ENCODE measurements around the gene RAD9A. TPM values are rescaled to one million over a fixed set of nuclear protein-coding genes. Genes with fewer than 3 reads are reported as not detected.

RAD9A gene
- total RNA-seq, 1 experiment from 2014 or later = 55.1 TPM

- CTCF ChIA-PET = interaction anchor here (0.8 to 17.9 kb wide), 4 partner anchors 9 to 44 kb away, joined by 3 to 775 read pairs (median 28); partner anchors contain the start of genes CLCF1 and PPP1CA
Measured at GRCh38 chr11:67357831-67358670, 33.7 kb upstream of the RAD9A start.

GRCh38 chr11:67364169-67364568 lies 27.6 kb upstream of the RAD9A start:
- H3K9me3 ChIP-seq = no peaks in the 10 kb centered on the region
- no peak for TF ChIP-seq CTCF (IDR thresholded peaks at IDR 0.05; ENCODE audit: insufficient read depth in 1 of 2, low read depth in 1 of 2, low read length in 1 of 2, severe bottlenecking in 1 of 2, unreplicated experiment in 1 of 2)
- ChIA-PET POLR2A (interaction anchor here (0.6 kb wide), 1 partner anchor 27 kb away, joined by 3 read pairs; the partner anchor contains the start of gene RAD9A), CTCF (interaction anchor here (1.5 to 17.9 kb wide), 2 partner anchors 13 to 15 kb away, joined by 5 to 775 read pairs; partner anchors contain the start of gene CLCF1)
- no peak overlapping the region for H3K4me3 ChIP-seq (ENCODE audit: low read depth, low read length)
- H3K27ac Mint-ChIP-seq (ENCODE audit: unreplicated experiment) = no peak overlapping the region
- no peak for DNase-seq
- H3K9me3 Mint-ChIP-seq (ENCODE audit: unreplicated experiment) = no peaks in the 10 kb centered on the region
- no peaks in the 10 kb centered on the region for H3K27me3 Mint-ChIP-seq (ENCODE audit: insufficient read depth, unreplicated experiment)
- no TSS peak for BruUV-seq (replicated peaks)
- intact Hi-C loops (cut with micrococcal nuclease; ENCODE audit: unreplicated experiment) = no loop called here
- no peaks in the 10 kb centered on the region for H3K4me1 ChIP-seq
- H3K36me3 ChIP-seq (ENCODE audit: control insufficient read depth, insufficient read depth, low read length) = no peaks in the 10 kb centered on the region
- H3K4me3 Mint-ChIP-seq (ENCODE audit: unreplicated experiment) = no peak overlapping the region
- no peaks in the 10 kb centered on the region for H3K27me3 ChIP-seq (replicated peaks; ENCODE audit: control insufficient read depth, insufficient read depth, low read length)
- H3K36me3 Mint-ChIP-seq (ENCODE audit: insufficient read depth, unreplicated experiment) = no peaks in the 10 kb centered on the region
- H3K4me1 Mint-ChIP-seq (ENCODE audit: low read depth, unreplicated experiment) = no peaks in the 10 kb centered on the region

More at GRCh38 chr11:67357831-67358670, 33.7 kb upstream of the RAD9A start:
- H3K9me3 Mint-ChIP-seq (ENCODE audit: unreplicated experiment) = no peaks in the 10 kb centered on the region
- no peaks in the 10 kb centered on the region for H3K36me3 ChIP-seq (ENCODE audit: control insufficient read depth, insufficient read depth, low read length)
- no peak overlapping the region for H3K4me3 ChIP-seq (ENCODE audit: low read depth, low read length)
- no peak overlapping the region for H3K4me3 Mint-ChIP-seq (ENCODE audit: unreplicated experiment)
- BruUV-seq (replicated peaks) = no TSS peak
- H3K4me1 Mint-ChIP-seq (ENCODE audit: low read depth, unreplicated experiment) = peaks cover 14% of the 10 kb centered on the region
- H3K27me3 Mint-ChIP-seq (ENCODE audit: insufficient read depth, unreplicated experiment) = no peaks in the 10 kb centered on the region
- H3K9me3 ChIP-seq = no peaks in the 10 kb centered on the region
- no peak for DNase-seq
- H3K4me1 ChIP-seq = peaks cover 36% of the 10 kb centered on the region
- H3K27me3 ChIP-seq (replicated peaks; ENCODE audit: control insufficient read depth, insufficient read depth, low read length) = no peaks in the 10 kb centered on the region
- intact Hi-C loops (cut with micrococcal nuclease; ENCODE audit: unreplicated experiment) = loop anchor here (1.0 kb wide), 2 partner anchors 16 to 24 kb away; no protein-coding TSS in a partner anchor
- POLR2A ChIA-PET = no interaction called here
- H3K27ac Mint-ChIP-seq (ENCODE audit: unreplicated experiment) = no peak overlapping the region
- TF ChIP-seq CTCF (IDR thresholded peaks at IDR 0.05; ENCODE audit: insufficient read depth in 1 of 2, low read depth in 1 of 2, low read length in 1 of 2, severe bottlenecking in 1 of 2, unreplicated experiment in 1 of 2) = no peak
- peaks cover 14% of the 10 kb centered on the region for H3K36me3 Mint-ChIP-seq (ENCODE audit: insufficient read depth, unreplicated experiment)

GRCh38 chr11:67364783-67365722 lies 26.7 kb upstream of the RAD9A start:
- Histone ChIP-seq H3K4me3 (ENCODE audit: low read depth, low read length) (no peak overlapping the region), H3K36me3 (ENCODE audit: control insufficient read depth, insufficient read depth, low read length) (no peaks in the 10 kb centered on the region), H3K4me1 (no peaks in the 10 kb centered on the region), H3K27me3 (replicated peaks; ENCODE audit: control insufficient read depth, insufficient read depth, low read length) (no peaks in the 10 kb centered on the region), H3K9me3 (no peaks in the 10 kb centered on the region)
- no peaks in the 10 kb centered on the region for H3K9me3 Mint-ChIP-seq (ENCODE audit: unreplicated experiment)
- intact Hi-C loops (cut with micrococcal nuclease; ENCODE audit: unreplicated experiment) = no loop called here
- no TSS peak for BruUV-seq (replicated peaks)
- no peaks in the 10 kb centered on the region for H3K27me3 Mint-ChIP-seq (ENCODE audit: insufficient read depth, unreplicated experiment)
- TF ChIP-seq CTCF (IDR thresholded peaks at IDR 0.05; ENCODE audit: insufficient read depth in 1 of 2, low read depth in 1 of 2, low read length in 1 of 2, severe bottlenecking in 1 of 2, unreplicated experiment in 1 of 2) = no peak
- no peaks in the 10 kb centered on the region for H3K36me3 Mint-ChIP-seq (ENCODE audit: insufficient read depth, unreplicated experiment)
- H3K4me1 Mint-ChIP-seq (ENCODE audit: low read depth, unreplicated experiment) = no peaks in the 10 kb centered on the region
- peak overlapping the region; percentile 13 for H3K27ac Mint-ChIP-seq (ENCODE audit: unreplicated experiment)
- DNase-seq = no peak
- ChIA-PET POLR2A (interaction anchor here (0.6 kb wide), 1 partner anchor 26 kb away, joined by 3 read pairs; the partner anchor contains the start of gene RAD9A), CTCF (interaction anchor here (0.6 to 17.9 kb wide), 3 partner anchors 14 to 38 kb away, joined by 4 to 775 read pairs (median 5); partner anchors contain the start of gene CLCF1)
- no peak overlapping the region for H3K4me3 Mint-ChIP-seq (ENCODE audit: unreplicated experiment)

All from Caco-2 (cell line).